Lung (tissue), 12 donors: ENCODE data around the gene SMARCA2. TPM values are rescaled to one million over a fixed set of nuclear protein-coding genes. Genes with fewer than 3 reads are reported as not detected.

Source experiments
- ATAC-seq: fragments of 200-7000 bp; cut with Tn5 transposase; one replicate; pipeline ENCODE4 v1.9.1; 2020; ENCODE audit warnings: moderate number of reproducible peaks; ENCODE audit not compliant: insufficient read depth, low FRiP score
- DNase-seq, 3 donors: peaks; one replicate each; pipeline ENCODE4 v3.0.0-alpha.2; 2013 to 2017
- H3K27ac ChIP-seq, 2 donors: one replicate each; pipeline ENCODE4 v1.5.1; 2013; ENCODE audit warnings: mild to moderate bottlenecking in 2 of 2, moderate library complexity in 2 of 2, control low read depth in 1 of 2, inconsistent platforms in 1 of 2, low read depth in 1 of 2, low read length in 1 of 2
- H3K27me3 ChIP-seq, 3 donors: one replicate each; pipeline ENCODE4 v1.5.1; 2013; ENCODE audit warnings: low read length in 2 of 3; ENCODE audit not compliant: control insufficient read depth in 3 of 3, insufficient read depth in 3 of 3
- H3K36me3 ChIP-seq, 4 donors: one replicate each; pipeline ENCODE4 v1.5.1; 2013; ENCODE audit warnings: low read length in 4 of 4, mild to moderate bottlenecking in 1 of 4, moderate library complexity in 1 of 4; ENCODE audit not compliant: control insufficient read depth in 4 of 4, insufficient read depth in 4 of 4
- H3K4me1 ChIP-seq, 5 donors: one replicate each; pipeline ENCODE4 v1.5.1; 2013; ENCODE audit warnings: low read length in 5 of 5, mild to moderate bottlenecking in 2 of 5, moderate library complexity in 1 of 5; ENCODE audit not compliant: control insufficient read depth in 5 of 5, insufficient read depth in 5 of 5
- H3K4me3 ChIP-seq: one replicate; pipeline ENCODE4 v1.5.1; 2013; ENCODE audit warnings: mild to moderate bottlenecking, control low read depth, moderate library complexity
- H3K9ac ChIP-seq, 2 donors: one replicate each; pipeline ENCODE4 v1.5.1; 2013; ENCODE audit warnings: low read length in 2 of 2, control low read depth in 1 of 2; ENCODE audit not compliant: insufficient read depth in 1 of 2
- H3K9me3 ChIP-seq, 4 donors: one replicate each; pipeline ENCODE4 v1.5.1; 2013; ENCODE audit warnings: low read length in 3 of 4, mild to moderate bottlenecking in 1 of 4, moderate library complexity in 1 of 4; ENCODE audit not compliant: control insufficient read depth in 4 of 4, insufficient read depth in 3 of 4
- WGBS, 2 donors: extraction: QIAGEN DNeasy Blood & Tissue Kit; methylation state at CpG; one replicate each; pipeline ENCODE4 v1.1.7; 2013; 5-methylcytosine and 5-hydroxymethylcytosine counted together
- polyA plus RNA-seq, 2 donors: library from polyadenylated mRNA; stranded (reverse); fragments of 200-250 nt; gene quantifications; one replicate each; pipeline ENCODE4 v1.2.1, GENCODE V29; 2013
- total RNA-seq, 2 donors: library from RNA; depleted of rRNA in 1 of 2; stranded (reverse); fragments of >200 nt in 1 of 2; gene quantifications; one replicate each; pipeline ENCODE4 v1.2.1, GENCODE V29; 2014 to 2021
- TF ChIP-seq, protein P1 (sequence below): IDR thresholded peaks from 2 replicates; pipeline ENCODE4 v1.5.1; 2012; ENCODE audit warnings: mild to moderate bottlenecking; ENCODE audit errors: control extremely low read depth, extremely low read depth
- donor health status: control.
- donor health status: control.
- donor health status: Bipolar disorder and iron deficiency.
- donor health status: healthy.
- donor health status: DM: yes; HTN: yes; CAD: no.

SMARCA2 gene
- total and polyA plus RNA-seq, 4 donors = 30.0 to 196 (median 80.2) TPM

- ATAC-seq (no peak), DNase-seq (no peak)
- peaks cover 0 to 2% (median 0%) of the 10 kb centered on the region in 4 donors for H3K9me3 ChIP-seq
- 62 to 93% methylated on average over 3 of the region's 3 CpGs for WGBS, 2 donors
- no peaks in the 10 kb centered on the region for H3K36me3 ChIP-seq
- no peaks in the 10 kb centered on the region for H3K4me1 ChIP-seq
- no peak overlapping the region for H3K4me3 ChIP-seq
- H3K27me3 ChIP-seq = no peaks in the 10 kb centered on the region
- H3K27ac ChIP-seq = no peak overlapping the region
- TF ChIP-seq, protein P1, sequence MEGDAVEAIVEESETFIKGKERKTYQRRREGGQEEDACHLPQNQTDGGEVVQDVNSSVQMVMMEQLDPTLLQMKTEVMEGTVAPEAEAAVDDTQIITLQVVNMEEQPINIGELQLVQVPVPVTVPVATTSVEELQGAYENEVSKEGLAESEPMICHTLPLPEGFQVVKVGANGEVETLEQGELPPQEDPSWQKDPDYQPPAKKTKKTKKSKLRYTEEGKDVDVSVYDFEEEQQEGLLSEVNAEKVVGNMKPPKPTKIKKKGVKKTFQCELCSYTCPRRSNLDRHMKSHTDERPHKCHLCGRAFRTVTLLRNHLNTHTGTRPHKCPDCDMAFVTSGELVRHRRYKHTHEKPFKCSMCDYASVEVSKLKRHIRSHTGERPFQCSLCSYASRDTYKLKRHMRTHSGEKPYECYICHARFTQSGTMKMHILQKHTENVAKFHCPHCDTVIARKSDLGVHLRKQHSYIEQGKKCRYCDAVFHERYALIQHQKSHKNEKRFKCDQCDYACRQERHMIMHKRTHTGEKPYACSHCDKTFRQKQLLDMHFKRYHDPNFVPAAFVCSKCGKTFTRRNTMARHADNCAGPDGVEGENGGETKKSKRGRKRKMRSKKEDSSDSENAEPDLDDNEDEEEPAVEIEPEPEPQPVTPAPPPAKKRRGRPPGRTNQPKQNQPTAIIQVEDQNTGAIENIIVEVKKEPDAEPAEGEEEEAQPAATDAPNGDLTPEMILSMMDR = no peak
- H3K9ac ChIP-seq = no peak overlapping the region
These were observed 204.9 kb downstream of the SMARCA2 start for GRCh38 chr9:2220036-2220435.

- DNase-seq (no peak), ATAC-seq (no peak)
- Histone ChIP-seq H3K27me3 (no peaks in the 10 kb centered on the region), H3K4me3 (no peak overlapping the region), H3K36me3 (no peaks in the 10 kb centered on the region), H3K9me3 (peaks cover 0 to 2% (median 0%) of the 10 kb centered on the region in 4 donors), H3K27ac (peak overlapping the region in 1 of 2 donors; percentile 9), H3K9ac (no peak overlapping the region), H3K4me1 (peaks cover 0 to 11% (median 0%) of the 10 kb centered on the region in 5 donors)
- 74 to 81% methylated on average over 4 of the region's 4 CpGs for WGBS, 2 donors
- TF ChIP-seq, protein P1 = no peak
These were observed 212.2 kb downstream of the SMARCA2 start for GRCh38 chr9:2227144-2227867.

DNA sequence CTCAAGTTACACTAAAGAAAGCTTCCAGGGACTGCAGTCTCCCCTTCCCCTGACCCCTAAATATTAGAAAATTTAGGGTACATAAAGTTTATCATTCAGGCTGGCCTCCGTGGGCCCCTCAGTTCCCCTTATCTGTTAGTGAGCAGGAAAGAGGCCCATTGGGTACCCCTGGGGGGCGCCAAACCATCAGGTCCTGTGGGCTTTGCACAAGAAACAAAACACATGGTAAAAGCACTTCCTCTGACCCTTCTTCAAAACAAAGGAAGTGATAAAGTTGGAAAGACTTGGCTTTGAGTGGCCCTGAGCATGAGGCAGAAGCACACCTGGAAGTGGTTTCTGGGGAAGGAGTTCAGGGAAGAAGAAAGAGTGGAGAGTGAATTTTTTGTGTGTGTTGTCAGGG lies 213.0 kb downstream of the SMARCA2 start:
- peak; percentile 45 to 53 (median 48) for DNase-seq
- TF ChIP-seq, protein P1 = no peak
- ATAC-seq = no peak
- H3K4me3 ChIP-seq = no peak overlapping the region
- H3K36me3 ChIP-seq = no peaks in the 10 kb centered on the region
- H3K27me3 ChIP-seq = no peaks in the 10 kb centered on the region
- H3K9ac ChIP-seq = no peak overlapping the region
- WGBS, 2 donors = 24 to 40% methylated on average over 2 of the region's 2 CpGs
- H3K9me3 ChIP-seq = no peaks in the 10 kb centered on the region
- no peak overlapping the region for H3K27ac ChIP-seq
- H3K4me1 ChIP-seq = peaks cover 0 to 12% (median 0%) of the 10 kb centered on the region in 5 donors
